Epithelial cell of proximal tubule (primary cell): Measurements from ENCODE around the gene RHO. TPM values are rescaled to one million over a fixed set of nuclear protein-coding genes. Genes with fewer than 3 reads are reported as not detected.

ENCODE experiments used
- DNase-seq: peaks from one replicate; pipeline ENCODE4 v3.0.0-alpha.2; 2011; ENCODE audit warnings: low read depth
- H3K4me3 ChIP-seq: 2 replicates; pipeline ENCODE4 v1.5.1; 2011; ENCODE audit warnings: low read depth, mild to moderate bottlenecking, low read length
- CTCF ChIP-seq: conservative IDR thresholded peaks from 2 replicates; pipeline ENCODE4 v1.5.1; 2012; ENCODE audit warnings: low read depth, mild to moderate bottlenecking, low read length
- total RNA-seq: library from RNA; depleted of rRNA; stranded (reverse); fragments of >200 nt; gene quantifications from 2 replicates; pipeline ENCODE4 v1.2.3, GENCODE V29; 2015

RHO gene
- total RNA-seq, 1 donor from 2014 or later: not detected

DNA sequence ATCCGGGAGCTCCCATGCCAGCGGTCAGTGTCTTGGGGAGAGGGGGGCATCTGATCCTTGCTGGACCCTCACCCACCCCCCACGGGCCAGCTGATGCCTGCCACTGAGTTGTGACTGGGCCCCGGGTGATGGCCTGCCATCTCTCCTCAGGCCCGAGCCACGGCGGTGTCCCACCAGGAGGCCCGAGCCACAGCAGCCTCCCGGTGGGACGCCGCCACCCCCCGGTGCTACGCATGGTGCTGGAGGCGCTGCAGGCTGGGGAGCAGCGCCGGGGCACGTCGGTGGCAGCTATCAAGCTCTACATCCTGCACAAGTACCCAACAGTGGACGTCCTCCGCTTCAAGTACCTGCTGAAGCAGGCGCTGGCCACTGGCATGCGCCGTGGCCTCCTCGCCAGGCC is 18.8 kb downstream of the RHO start:
- TF ChIP-seq CTCF: no peak
- H3K4me3 ChIP-seq: no peak overlapping the region
- no peak for DNase-seq

- DNase-seq: no peak
- no peak overlapping the region for H3K4me3 ChIP-seq
- no peak for TF ChIP-seq CTCF
Observed at GRCh38 chr3:129548104-129548965, 19.9 kb downstream of the RHO start.

- no peak for TF ChIP-seq CTCF
- H3K4me3 ChIP-seq: no peak overlapping the region
- DNase-seq: no peak
Observed at GRCh38 chr3:129549006-129549800, 20.8 kb downstream of the RHO start.

DNA sequence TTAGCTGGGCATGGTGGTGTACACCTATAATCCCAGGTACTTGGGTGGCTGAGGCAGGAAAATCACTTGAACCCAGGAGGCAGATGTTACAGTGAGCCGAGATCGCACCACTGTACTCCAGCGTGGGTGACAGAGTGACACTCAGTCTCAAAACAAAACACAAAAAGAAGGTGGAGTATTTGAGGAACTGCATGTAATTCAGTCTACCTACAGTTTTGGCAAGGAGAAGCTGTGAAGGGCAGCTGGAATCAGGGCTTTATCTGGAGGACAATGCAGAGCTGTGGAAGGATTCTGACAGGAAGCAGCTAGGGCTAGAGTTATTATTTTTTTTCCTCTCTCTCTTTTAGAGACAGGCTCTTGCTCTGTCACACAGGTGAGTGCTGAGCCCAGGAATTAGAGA is 21.4 kb downstream of the RHO start:
- no peak overlapping the region for H3K4me3 ChIP-seq
- no peak for TF ChIP-seq CTCF
- no peak for DNase-seq

GRCh38 chr3:129552287-129553050 is 24.0 kb downstream of the RHO start:
- no peak for TF ChIP-seq CTCF
- no peak for DNase-seq
- H3K4me3 ChIP-seq: no peak overlapping the region

DNA sequence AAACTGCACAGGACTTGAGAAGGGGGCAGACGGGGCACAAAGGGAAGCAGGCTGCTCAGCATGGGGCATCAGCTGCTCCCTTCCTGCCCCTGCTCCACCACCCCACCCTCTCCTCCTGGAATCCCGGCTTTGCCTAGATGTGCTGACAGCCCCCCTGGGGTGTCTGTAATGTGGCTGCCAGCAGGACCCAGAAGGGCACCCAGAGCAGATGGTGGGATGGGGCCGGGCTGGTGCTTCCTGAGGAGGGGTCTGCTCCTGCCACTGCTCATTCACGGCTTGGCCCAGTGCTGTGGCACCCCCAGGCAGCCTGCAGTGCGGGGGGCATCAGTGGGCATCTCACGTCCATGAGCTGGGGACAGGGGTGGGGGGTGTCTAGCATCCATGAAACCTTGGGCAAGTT is 24.7 kb downstream of the RHO start:
- TF ChIP-seq CTCF: no peak
- no peak overlapping the region for H3K4me3 ChIP-seq
- DNase-seq: no peak
